HFFc6 (cell line): Measurements from ENCODE around the gene FAIM2. TPM values are rescaled to one million over a fixed set of nuclear protein-coding genes. Genes with fewer than 3 reads are reported as not detected.

ENCODE experiments used
- DNase-seq: peaks from one replicate; pipeline ENCODE4 v3.0.0-alpha.2; 2018
- H3K27ac Mint-ChIP-seq: 2 replicates; pipeline ENCODE4 v1.8.0; 2020; ENCODE audit warnings: mild to moderate bottlenecking, mixed read lengths
- H3K27me3 Mint-ChIP-seq: 2 replicates; pipeline ENCODE4 v1.8.0; 2021; ENCODE audit warnings: mild to moderate bottlenecking, moderate library complexity, mixed read lengths; ENCODE audit not compliant: insufficient read depth
- H3K36me3 Mint-ChIP-seq: 2 replicates; pipeline ENCODE4 v1.8.0; 2021; ENCODE audit warnings: low read depth, mixed read lengths
- H3K4me1 Mint-ChIP-seq: 2 replicates; pipeline ENCODE4 v1.8.0; 2020; ENCODE audit warnings: low read depth, mixed read lengths
- H3K4me3 Mint-ChIP-seq: 2 replicates; pipeline ENCODE4 v1.8.0; 2020; ENCODE audit warnings: mild to moderate bottlenecking, moderate library complexity, mixed read lengths
- H3K9me3 Mint-ChIP-seq: 2 replicates; pipeline ENCODE4 v1.8.0; 2020; ENCODE audit warnings: mild to moderate bottlenecking, mixed read lengths
- CTCF ChIP-seq: fragments of 200-600 bp; sonication (generic); IDR thresholded peaks from 2 replicates; pipeline ENCODE4 v1.5.0; 2021; ENCODE audit warnings: antibody characterized with exemption, mild to moderate bottlenecking
- long read RNA-seq: library from polyadenylated mRNA; unstranded; transcript quantifications from one replicate; pipeline ENCODE4 v2.0.0, GENCODE V29; 2019
- total RNA-seq, 6 experiments: library from RNA; stranded (reverse); fragmentation: NEBNext Ultra II Directional; extraction: Animal tissue kit (Norgen Biotek cat#: 25700); gene quantifications; 2 replicates in 1 of 6; 3 replicates in 5 of 6; pipeline ENCODE4 v1.2.3, GENCODE V29; 2021

Gene FAIM2
- total RNA-seq: 1 to 10 TPM in 4 of 6 experiments, under 1 TPM in 2; 0.24 to 1.1 (median 1.1) TPM
- long read RNA-seq: 0 reads

DNA sequence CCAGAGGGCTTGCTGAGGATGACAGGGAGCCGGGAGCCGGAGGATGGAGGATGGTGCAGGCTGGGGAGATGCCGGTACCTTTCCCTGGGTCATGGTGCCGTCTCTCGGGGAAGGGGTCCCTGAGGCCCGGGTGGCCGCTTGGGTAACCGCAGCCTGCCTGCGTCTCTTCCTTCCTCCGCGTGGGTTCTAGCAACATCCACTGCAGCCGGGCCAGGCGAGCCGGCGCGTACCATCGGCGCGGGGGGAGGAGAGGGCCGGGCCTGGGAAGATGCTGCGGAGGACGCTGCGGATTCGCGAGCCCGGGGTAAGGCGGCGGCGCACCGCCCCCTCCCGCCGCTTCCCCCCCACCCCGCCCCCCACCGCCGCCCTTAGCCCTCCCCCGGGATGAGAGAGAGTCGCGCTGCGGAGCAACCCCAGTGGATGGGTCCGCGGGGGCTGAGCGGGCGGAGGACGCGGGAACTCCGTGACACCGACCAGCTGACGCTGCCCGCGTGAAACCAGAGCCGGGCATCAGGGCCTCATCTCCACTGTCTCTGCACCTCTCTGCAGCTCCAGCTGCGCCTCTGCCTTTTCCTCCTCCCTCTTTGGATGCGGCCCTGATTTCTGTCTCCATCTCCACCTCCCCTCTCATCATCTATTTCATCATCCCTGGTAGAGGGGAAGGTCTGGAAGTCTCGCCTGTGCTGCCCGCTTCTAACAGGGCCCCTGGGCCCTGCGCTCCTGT is at the start of gene FAIM2:
Gene FAIM2 (minus strand): TSS at position 201 of the 724 bp plus-strand sequence. CDS start 108 bp downstream, at position 93.
- TF ChIP-seq CTCF: no peak
- no peak for DNase-seq
- H3K36me3 Mint-ChIP-seq: no peaks in the 10 kb centered on the region
- H3K9me3 Mint-ChIP-seq: no peaks in the 10 kb centered on the region
- peaks cover 7% of the 10 kb centered on the region for H3K4me1 Mint-ChIP-seq
- H3K27ac Mint-ChIP-seq: no peak within 1 kb of the TSS
- peaks cover 41% of the 10 kb centered on the region for H3K27me3 Mint-ChIP-seq
- peak within 1 kb of the TSS; percentile 62 for H3K4me3 Mint-ChIP-seq

DNA sequence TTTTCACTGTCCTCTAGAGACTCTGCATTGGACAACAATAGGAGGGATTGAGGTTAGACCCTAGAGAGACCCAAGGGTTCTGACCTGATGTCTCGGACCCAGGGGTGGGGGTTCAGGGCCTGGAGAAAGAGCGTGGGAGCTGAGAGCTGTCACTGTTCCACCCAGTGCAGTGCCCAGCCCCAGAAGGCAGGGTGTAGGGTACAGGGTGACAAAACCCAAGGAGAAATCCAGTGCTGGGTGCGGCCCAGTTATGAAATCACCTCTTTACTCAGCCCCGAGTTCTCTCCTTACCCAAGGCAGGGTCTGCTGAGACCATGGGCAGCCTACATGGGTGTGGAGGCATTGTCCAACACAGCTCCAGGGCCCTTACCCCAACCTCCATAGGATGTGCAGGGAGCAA is 49.5 kb upstream of the FAIM2 start:
- H3K9me3 Mint-ChIP-seq: no peaks in the 10 kb centered on the region
- peaks cover 44% of the 10 kb centered on the region for H3K27me3 Mint-ChIP-seq
- no peaks in the 10 kb centered on the region for H3K36me3 Mint-ChIP-seq
- H3K27ac Mint-ChIP-seq: no peak overlapping the region
- no peaks in the 10 kb centered on the region for H3K4me1 Mint-ChIP-seq
- no peak for DNase-seq
- TF ChIP-seq CTCF: no peak
- no peak overlapping the region for H3K4me3 Mint-ChIP-seq

GRCh38 chr12:49952391-49953055 is 48.8 kb upstream of the FAIM2 start:
- TF ChIP-seq CTCF: no peak
- no peak for DNase-seq
- H3K4me3 Mint-ChIP-seq: no peak overlapping the region
- H3K27ac Mint-ChIP-seq: no peak overlapping the region
- H3K27me3 Mint-ChIP-seq: peaks cover 46% of the 10 kb centered on the region
- H3K36me3 Mint-ChIP-seq: no peaks in the 10 kb centered on the region
- H3K9me3 Mint-ChIP-seq: no peaks in the 10 kb centered on the region
- no peaks in the 10 kb centered on the region for H3K4me1 Mint-ChIP-seq

DNA sequence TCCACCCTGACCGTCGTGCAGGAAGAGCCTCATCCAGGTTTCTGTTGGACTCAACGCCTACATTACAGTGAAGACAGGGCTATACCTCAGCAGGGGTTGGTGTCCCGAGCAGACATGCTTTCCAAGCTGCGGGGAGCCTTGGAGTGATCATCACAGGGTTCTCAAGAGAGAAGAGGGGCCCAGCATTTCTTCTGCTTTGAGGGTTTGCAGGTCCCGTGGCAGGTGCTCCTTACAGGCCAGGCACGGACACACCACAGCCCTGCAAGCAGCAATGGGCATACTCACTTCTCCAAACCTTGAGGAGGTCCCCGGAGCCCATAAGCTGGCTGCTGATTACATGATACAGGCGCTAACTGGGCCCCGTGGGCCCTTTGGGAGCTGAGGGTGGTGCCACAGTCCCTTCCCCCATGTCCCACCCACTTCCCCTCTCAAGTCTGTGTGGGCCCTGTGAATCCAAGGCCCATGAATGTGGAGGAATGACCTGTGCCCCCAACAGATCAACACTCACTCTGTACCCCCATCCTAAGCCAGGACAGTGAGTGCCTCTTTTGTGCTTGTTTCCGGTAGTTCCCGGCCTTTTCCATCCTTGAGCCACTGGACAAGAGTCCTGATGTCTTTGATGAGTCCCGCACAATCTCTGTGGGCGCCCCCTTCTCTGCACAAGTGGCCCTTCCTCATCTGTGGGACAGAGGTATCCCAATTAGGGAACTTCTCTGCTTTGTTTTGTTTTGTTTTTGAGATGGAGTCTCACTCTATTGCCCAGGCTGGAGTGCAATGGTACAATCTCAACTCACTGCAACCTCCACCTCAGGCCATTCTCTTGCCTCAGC is 47.9 kb upstream of the FAIM2 start:
- TF ChIP-seq CTCF: no peak
- Mint-ChIP-seq H3K9me3 (no peaks in the 10 kb centered on the region), H3K27me3 (peaks cover 48% of the 10 kb centered on the region)

More for the DNA sequence above, 47.9 kb upstream of the FAIM2 start:
- Mint-ChIP-seq H3K4me3 (no peak overlapping the region), H3K36me3 (no peaks in the 10 kb centered on the region), H3K4me1 (no peaks in the 10 kb centered on the region), H3K27ac (no peak overlapping the region)
- DNase-seq: no peak
